C4-2B (cell line): ENCODE results near the gene SNX7.

Experiments
- CTCF ChIP-seq: fragments of 450-650 bp; conservative IDR thresholded peaks from 2 replicates; pipeline ENCODE4 v1.5.1; 2017; ENCODE audit warnings: mild to moderate bottlenecking
- ZFX ChIP-seq: fragments of 450-650 bp; IDR thresholded peaks from 2 replicates; pipeline ENCODE4 v1.6.1; 2017

- TF ChIP-seq CTCF (no peak), ZFX (no peak)
Measured at GRCh38 chr1:98705591-98705990, 44.1 kb downstream of the SNX7 start.
